ENCODE results near the gene SCAMP4.

Gene SCAMP4, protein sequence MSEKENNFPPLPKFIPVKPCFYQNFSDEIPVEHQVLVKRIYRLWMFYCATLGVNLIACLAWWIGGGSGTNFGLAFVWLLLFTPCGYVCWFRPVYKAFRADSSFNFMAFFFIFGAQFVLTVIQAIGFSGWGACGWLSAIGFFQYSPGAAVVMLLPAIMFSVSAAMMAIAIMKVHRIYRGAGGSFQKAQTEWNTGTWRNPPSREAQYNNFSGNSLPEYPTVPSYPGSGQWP

GRCh38 chr19:1905110-1905862 lies at the start of gene SCAMP4, which contains the start of gene ADAT3:
Gene SCAMP4, plus strand, starts transcription at chr19:1905399. Its CDS starts 9,621 bp downstream, at chr19:1915020.
Gene ADAT3, plus strand, starts transcription at chr19:1905399. Its CDS starts 6,649 bp downstream, at chr19:1912048.
- peak; percentile 98 for DNase-seq

- no peak for DNase-seq
Observed at GRCh38 chr19:1855828-1856255, 49.4 kb upstream of the SCAMP4 start.

GRCh38 chr19:1856345-1856697 lies 48.9 kb upstream of the SCAMP4 start:
- DNase-seq, result no peak

GRCh38 chr19:1856698-1857603 lies 48.2 kb upstream of the SCAMP4 start:
- DNase-seq, result no peak

- DNase-seq, result no peak
Observed at GRCh38 chr19:1857648-1858326, 47.4 kb upstream of the SCAMP4 start.

GRCh38 chr19:1858412-1859081 lies 46.7 kb upstream of the SCAMP4 start:
- no peak for DNase-seq

GRCh38 chr19:1859331-1859781 lies 45.8 kb upstream of the SCAMP4 start:
- no peak for DNase-seq

GRCh38 chr19:1860042-1860775 lies 45.0 kb upstream of the SCAMP4 start:
- peak; percentile 64 for DNase-seq

GRCh38 chr19:1860821-1861598 lies 44.2 kb upstream of the SCAMP4 start:
- no peak for DNase-seq

DNA sequence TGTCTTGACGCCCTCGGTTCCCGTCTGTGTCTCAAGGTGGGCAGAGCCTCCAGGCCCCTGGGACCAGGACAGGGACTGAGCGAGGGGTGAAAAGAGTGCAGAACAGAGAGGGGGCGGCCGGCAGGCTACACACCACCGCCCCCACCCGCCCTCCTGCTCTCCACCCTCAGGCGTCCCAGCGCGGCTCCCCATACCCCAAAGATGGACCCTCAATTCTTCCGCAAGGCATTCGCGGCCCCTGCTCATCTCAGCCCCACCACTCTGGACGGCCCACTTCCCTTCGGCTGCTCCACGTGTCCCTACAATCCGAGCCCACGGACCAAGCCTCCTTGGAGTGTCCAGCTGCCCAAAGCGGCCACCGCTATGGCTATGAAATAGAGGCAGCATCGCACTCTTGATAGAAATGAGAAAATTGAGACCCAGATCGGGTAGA lies 43.6 kb upstream of the SCAMP4 start:
- no peak for DNase-seq

GRCh38 chr19:1862068-1862423 lies 43.2 kb upstream of the SCAMP4 start:
- no peak for DNase-seq

DNA sequence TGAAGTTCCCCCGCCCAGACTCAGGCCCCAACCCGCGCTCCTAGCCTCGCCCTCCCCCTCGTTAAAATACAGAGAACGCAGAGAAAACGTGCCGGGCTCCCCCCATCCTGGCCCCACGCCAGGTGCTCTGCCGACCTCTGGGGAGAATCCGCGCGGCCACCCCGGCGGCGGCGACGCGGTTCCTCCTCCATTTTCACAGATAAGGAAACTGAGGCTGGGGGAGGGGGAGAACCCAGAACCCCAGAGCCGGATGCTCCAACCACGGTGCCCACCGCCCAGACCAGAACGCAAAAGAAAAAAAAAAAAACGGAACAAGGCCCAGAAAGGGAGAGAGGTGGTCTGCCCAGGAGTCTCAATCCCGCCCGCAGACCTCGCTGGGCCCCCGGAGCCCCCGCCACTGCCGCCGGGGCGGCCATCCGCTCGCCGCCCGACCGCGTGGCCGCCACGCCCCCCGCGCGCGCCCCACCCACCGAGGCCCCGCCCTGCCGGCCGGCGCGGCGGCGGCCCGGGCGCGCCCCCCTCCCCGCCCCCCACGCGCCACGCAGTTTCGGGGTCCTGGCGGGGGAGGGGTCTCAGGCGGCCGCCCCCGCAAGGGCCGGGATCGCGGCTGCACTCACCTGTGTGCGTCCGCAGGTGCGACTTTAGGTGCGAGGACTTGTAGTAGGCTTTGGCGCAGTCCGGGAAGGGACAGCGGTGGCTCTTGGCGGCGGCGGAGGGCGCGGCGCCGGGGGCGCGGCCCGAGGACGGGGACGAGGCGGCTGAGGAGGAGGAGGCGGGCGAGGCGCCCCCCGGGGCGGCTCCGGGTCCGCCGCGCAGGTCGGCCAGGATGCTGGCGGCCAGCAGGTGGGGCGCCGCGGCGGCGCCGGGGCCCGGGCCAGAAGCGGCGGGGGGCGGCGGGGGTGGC lies 42.5 kb upstream of the SCAMP4 start:
- peak; percentile 69 for DNase-seq

GRCh38 chr19:1863328-1863637 lies 41.9 kb upstream of the SCAMP4 start, which contains the start of gene KLF16:
Gene KLF16, minus strand, starts transcription at chr19:1863579. Its CDS starts 82 bp downstream, at chr19:1863497.
- no peak for DNase-seq

DNA sequence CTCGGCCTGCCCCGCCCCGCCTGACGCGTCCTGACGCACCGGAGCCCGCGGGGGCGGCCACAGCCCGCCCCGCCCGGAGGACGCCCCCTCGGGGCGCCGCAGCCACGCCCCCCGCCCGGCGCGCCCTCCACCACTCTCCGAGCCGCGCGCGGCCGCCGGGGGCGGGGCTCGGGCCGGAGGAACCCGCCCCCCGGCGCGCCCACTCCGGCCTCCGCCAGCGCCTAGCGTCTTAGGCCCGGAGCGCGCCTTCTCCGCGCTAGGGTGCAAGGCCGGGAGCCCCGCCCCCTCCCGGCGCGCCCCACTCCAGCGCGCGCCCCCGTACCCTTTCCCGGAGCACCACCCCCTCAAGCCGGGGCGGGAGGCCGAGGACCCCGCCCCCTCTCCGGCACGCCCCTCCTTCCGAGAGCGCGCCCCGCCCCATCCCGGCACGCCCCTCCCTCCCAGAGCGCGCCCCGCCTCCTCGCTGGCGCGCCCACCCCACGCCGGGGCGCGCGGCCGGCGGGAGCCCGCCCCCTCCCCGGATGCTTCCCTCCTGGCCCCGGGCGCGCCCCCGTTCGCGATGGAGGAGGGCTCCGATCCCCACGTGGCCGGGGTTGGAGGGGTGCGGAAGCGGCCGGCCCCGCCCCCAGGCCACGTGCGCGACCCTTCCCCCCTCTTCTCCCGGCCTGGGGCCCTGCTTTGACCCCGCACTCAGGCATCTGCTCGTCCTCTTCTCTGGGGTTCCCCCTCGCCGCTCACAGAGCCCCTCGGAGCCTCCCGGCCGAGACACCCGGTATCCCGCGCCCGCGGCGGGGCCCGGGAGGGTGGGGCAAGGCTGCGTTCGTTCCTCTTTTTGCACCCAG lies 41.3 kb upstream of the SCAMP4 start:
- peak; percentile 97 for DNase-seq

- DNase-seq, result peak; percentile 78
Observed at GRCh38 chr19:1864480-1865171, 40.6 kb upstream of the SCAMP4 start.

DNA sequence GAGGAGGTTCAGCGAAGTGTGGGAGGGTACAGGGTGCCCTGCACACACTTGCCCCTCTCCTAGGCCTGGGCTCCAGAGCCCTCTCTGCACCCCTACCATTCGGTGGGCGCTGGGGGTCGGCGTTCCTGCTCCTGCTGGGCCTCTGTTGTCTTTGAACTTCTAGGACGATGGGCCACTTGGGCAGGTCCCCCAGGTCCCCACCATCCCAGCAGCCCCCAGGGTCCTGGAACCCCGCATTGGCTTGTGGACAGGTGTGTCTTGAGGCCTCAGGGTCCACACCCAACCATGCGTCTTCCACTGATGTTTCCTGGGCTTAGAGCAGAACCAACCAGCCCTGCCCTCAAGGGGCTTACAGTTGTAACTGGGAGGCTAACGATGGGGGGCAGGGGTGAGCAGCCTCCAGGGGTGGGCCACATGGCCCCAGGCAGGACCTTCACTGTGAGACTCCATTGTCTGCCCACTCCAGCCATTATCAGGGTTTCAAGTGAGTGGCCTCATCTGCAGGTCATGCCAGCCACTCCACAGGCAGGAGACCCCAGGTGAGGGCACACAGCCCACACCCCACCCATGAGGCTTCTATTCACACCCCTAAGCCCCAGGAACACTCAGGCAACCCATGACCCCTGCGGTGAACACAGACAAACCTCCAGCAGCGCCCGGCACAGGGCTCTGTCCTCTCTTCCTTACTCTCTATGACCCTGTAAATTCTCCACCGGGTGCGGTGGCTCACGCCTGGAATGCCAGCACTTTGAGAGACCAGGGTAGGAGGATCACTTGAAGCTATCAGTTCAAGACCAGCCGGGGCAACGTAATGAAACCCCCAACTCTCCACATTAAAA lies 39.8 kb upstream of the SCAMP4 start:
- DNase-seq, result no peak

Data from DMS53 (cell line).